Fibroblast of gingiva (primary cell): ENCODE data around the gene CADPS2.
"Not testable (repeated sequence)": the region's sequence is repeated elsewhere in the genome, so short reads cannot be mapped to it uniquely, and the experiment has no call there.

Source experiments
- DNase-seq: peaks from one replicate; pipeline ENCODE4 v3.0.0-alpha.2; 2011; ENCODE audit warnings: low read depth

CADPS2 gene

DNA sequence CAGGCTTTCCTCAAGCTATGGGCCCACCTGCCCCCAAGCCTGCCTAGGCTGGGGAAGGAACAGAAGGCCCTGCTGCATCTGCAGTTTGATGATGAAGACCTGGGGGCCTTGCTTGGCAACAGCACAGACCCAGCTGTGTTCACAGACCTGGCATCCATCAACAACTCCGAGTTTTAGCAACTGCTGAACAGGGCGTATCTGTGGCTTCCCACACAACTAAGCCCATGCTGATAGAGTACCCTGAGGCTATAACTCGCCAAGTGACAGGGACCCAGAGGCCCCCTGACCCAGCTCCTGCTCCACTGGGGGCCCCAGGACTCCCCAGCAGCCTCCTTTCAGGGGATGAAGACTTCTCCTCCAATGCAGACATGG is 36.3 kb downstream of the CADPS2 start:
- DNase-seq: no peak

GRCh38 chr7:122849322-122849956 is 36.8 kb downstream of the CADPS2 start:
- DNase-seq: no peak

DNA sequence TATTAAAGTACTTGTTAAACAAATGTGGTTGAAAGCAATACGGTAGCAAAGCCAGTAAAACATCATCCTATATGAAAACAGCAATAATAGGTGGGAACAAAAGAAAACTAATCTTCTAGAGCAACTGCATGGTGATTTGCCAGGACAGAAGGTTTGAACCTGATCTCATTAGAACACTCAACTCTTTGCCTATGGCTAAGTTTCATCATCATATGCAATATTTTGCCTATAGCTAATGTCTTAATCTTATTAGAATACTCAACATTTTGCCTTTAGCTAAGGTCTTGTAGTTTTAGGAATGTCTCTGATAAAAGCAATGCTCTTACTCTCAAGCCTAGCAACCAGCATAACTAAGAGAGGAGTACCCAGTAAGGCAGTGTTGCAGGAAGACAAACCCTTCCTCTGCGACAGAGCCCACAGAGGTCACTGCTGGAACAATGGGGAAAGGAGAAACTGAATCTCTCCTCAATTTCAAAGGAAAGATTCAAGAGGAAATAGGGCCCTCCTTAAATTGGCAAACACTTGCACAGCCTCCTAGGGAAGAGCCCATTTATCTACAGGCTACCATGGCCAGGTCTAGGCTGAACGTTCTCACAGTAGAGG is 38.3 kb downstream of the CADPS2 start:
- no peak for DNase-seq

DNA sequence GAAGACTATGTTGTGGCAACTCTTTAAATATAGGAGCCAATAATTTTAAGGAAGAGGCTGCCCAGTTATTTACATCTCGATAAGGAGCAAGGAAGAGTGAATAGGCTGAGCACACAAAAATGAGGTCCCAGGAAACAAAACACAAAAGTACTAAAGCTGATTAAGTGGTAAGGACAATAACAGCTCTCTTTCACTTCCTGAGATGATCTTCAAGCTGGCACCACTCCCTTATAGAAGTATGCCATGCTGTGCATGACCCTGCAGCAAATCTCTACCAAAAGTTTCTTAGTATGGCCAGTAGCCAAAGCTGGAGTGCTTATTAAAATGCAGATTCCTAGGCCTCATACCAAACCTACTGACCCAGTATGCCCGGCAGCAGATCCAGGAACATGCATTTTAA is 39.7 kb downstream of the CADPS2 start:
- no peak for DNase-seq

- DNase-seq: no peak
Measured at GRCh38 chr7:122845286-122845685, 41.0 kb downstream of the CADPS2 start.

- DNase-seq: no peak
Measured at GRCh38 chr7:122844191-122844988, 41.9 kb downstream of the CADPS2 start.

DNA sequence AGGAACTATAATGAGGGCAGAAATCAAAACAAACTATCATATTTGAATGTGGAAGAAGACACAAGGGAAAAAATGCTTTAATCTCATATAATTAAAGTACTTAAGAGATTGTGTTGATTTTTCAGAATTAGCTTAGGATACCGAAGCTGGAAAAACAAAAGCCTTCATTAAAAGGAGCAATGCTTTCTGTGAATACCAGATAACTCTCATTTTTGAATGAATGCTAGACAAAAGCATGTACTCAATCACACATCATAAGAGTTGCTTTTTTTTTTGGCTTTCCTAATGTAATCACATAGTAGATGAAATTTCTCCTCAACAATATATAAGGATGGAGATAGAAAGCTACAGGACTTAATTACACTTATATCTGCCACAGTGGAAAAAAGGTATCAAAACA is 43.3 kb downstream of the CADPS2 start:
- no peak for DNase-seq

DNA sequence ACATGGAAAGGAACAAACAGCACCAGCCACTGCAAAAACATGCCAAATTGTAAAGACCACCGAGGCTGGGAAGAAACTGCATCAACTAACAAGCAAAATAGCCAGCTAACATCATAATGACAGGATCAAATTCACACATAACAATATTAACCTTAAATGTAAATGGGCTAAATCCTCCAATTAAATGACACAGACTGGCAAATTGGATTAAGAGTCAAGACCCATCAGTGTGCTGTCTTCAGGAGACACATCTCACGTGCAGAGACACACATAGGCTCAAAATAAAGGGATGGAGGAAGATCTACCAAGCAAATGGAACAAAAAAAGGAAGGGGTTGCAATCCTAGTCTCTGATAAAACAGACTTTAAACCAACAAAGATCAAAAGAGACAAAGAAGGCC is 50.0 kb downstream of the CADPS2 start:
- DNase-seq: not testable (repeated sequence)

- DNase-seq: not testable (repeated sequence)
Measured at GRCh38 chr7:122834571-122834942, 51.7 kb downstream of the CADPS2 start.

DNA sequence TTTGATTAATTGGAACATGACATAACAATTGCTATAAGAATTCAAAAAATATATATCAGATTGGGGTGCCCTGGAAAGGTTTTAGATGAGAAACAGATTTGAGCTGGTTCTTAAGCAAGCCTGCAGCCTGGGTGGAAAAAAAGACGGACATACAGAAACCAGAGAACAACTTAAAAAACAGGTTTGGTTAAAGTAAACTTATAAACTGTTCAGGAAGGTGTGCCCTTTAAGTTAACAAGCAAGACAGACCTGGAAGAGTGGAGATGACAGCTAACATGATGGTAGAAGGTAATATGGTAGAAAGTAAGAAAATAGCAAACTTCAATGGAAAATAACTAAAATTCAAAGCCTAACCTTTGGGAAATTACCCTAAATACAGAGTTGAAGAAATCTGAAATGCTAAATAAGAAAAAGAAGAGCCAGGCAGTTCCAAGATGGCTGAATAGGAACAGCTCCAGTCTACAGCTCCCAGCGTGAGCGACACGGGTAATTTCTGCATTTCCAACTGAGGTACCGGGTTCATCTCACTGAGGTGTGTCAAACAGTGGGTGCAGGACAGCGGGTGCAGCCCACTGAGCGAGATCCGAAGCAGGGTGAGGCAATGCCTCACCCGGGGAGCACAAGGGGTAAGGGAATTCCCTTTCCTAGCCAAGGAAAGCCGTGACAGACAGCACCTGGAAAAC is 52.2 kb downstream of the CADPS2 start:
- DNase-seq: no peak

GRCh38 chr7:122831436-122831835 is 54.8 kb downstream of the CADPS2 start:
- no peak for DNase-seq

GRCh38 chr7:122829962-122830361 is 56.3 kb downstream of the CADPS2 start:
- DNase-seq: no peak

GRCh38 chr7:122827763-122828162 is 58.5 kb downstream of the CADPS2 start:
- no peak for DNase-seq

- no peak for DNase-seq
Measured at GRCh38 chr7:122813845-122814244, 72.4 kb downstream of the CADPS2 start.

GRCh38 chr7:122803851-122804250 is 82.4 kb downstream of the CADPS2 start:
- DNase-seq: no peak

DNA sequence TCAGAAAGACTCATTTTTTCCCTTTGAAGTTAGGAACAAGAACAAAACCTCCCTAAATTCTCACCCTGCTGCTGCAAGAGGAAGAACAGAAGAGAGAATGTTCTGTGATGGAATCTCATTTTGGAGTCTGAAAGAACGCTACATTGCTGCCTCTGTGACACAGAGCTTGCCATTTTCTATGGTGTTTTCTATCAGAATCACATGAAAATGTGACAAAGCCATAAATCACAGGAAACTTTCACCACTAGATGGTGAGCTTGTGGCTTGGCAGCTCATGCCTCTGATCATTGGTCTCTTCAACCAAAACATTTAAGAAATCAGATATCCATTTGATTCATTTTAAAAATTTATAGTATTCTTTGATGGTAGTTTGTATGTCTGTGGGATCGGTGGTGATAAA is 82.9 kb downstream of the CADPS2 start:
- DNase-seq: peak; percentile 29

GRCh38 chr7:122802301-122802751 is 83.9 kb downstream of the CADPS2 start:
- no peak for DNase-seq

- DNase-seq: no peak
Measured at GRCh38 chr7:122791959-122792545, 94.2 kb downstream of the CADPS2 start.

- DNase-seq: no peak
Measured at GRCh38 chr7:122790591-122790990, 95.7 kb downstream of the CADPS2 start.

DNA sequence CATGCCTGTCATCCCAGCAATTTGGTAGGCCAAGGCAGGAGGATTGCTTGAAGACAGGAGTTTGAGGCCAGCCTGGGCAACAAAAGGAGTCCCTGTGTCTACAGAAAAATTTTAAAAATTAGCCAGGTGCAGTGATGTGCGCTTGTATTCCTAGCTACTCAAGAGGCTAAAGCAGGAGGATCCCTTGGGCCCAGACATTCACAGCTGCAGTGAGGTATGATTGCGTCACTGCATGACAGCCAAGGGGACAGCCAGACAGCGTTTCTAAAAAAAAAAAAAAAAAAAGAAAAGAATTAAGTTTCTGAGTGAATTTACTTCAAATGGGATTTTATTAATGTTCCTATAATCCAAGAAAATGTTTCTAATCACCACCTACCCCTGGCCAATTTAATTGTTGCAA is 96.1 kb downstream of the CADPS2 start:
- DNase-seq: no peak

DNA sequence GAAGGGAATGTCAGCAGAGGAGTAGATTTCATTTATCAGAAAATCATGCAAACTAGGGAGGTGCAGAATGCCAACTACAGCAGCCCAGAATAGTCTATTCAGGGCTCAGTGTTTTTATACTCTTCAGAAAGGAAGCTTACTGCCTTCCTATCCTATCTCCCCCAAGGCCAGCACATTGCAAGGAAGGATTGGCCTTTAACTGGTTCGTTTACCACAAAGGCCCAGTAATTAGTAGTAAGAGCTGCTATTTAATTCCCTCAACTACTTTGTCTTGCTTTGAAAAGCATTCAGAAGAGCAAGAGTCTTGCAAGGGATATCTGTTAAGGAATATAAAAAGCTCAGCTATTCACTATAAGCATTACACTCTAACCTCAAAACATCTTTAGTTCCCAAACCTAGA is 97.1 kb downstream of the CADPS2 start:
- no peak for DNase-seq

DNA sequence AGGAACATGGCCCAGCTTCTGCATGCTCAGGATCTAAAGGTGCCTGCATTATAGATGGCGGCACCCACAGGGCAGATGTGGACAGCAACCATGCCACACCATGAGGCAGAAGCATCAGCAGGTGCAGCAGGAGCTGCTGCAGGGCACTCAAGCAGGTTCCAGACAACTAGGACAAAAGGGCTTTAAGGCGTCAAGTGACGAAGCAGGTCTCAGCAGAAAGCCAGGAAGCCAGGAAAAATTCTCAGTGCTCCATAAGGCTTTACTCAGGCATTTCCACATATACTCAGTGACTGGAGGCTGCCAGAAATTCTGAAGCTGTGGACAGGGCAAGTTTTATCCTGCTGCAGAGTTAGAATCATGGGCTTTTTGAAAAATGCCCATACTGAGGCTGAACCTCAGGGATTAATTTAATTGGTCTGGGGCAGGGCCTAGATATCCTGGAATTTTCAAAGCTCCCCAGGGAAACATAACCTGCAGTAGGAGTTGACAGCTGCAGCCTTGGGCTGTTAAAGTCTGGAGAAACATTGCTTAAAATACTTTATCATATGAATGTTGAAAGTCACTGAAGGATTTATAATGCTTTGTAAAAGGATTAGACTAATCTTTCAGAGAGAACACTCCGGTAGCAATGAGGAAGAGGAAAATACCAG is 115.4 kb downstream of the CADPS2 start:
- no peak for DNase-seq
